Liver (tissue), 9 donors: ENCODE measurements around the gene TRIM7. TPM values are rescaled to one million over a fixed set of nuclear protein-coding genes. Genes with fewer than 3 reads are reported as not detected.

Experiments
- DNase-seq: peaks from one replicate; pipeline ENCODE4 v3.0.0-alpha.2; 2017; ENCODE audit warnings: low spot score
- H3K27ac ChIP-seq, 2 donors: one replicate each; pipeline ENCODE4 v1.7.0; 2013; ENCODE audit warnings: inconsistent platforms in 2 of 2, low read length in 2 of 2, control low read depth in 1 of 2, low read depth in 1 of 2, mild to moderate bottlenecking in 1 of 2
- H3K27me3 ChIP-seq, 4 donors: one replicate each; pipeline versions ENCODE4 v1.6.1 to v1.7.0; 2013; ENCODE audit warnings: low read length in 3 of 4, inconsistent platforms in 1 of 4, mild to moderate bottlenecking in 1 of 4, moderate library complexity in 1 of 4; ENCODE audit not compliant: control insufficient read depth in 4 of 4, insufficient read depth in 4 of 4
- H3K36me3 ChIP-seq, 4 donors: one replicate each; pipeline versions ENCODE4 v1.6.1 to v1.7.0; 2013; ENCODE audit warnings: low read length in 3 of 4, mild to moderate bottlenecking in 3 of 4, low read depth in 1 of 4, moderate library complexity in 1 of 4; ENCODE audit not compliant: control insufficient read depth in 4 of 4, insufficient read depth in 3 of 4
- H3K4me1 ChIP-seq, 4 donors: one replicate each; pipeline versions ENCODE4 v1.6.1 to v1.7.0; 2013; ENCODE audit warnings: low read length in 3 of 4, mild to moderate bottlenecking in 3 of 4, moderate library complexity in 1 of 4; ENCODE audit not compliant: control insufficient read depth in 4 of 4, insufficient read depth in 4 of 4
- H3K4me3 ChIP-seq, 3 donors: one replicate each; pipeline versions ENCODE4 v1.6.1 to v1.7.0; 2013; ENCODE audit warnings: low read length in 3 of 3, control low read depth in 1 of 3, low read depth in 1 of 3, mild to moderate bottlenecking in 1 of 3
- H3K9ac ChIP-seq, 2 donors: one replicate each; pipeline ENCODE4 v1.7.0; 2013; ENCODE audit warnings: low read length in 2 of 2, mild to moderate bottlenecking in 2 of 2, moderate library complexity in 2 of 2, control low read depth in 1 of 2, low read depth in 1 of 2
- H3K9me3 ChIP-seq, 4 donors: one replicate each; pipeline versions ENCODE4 v1.6.1 to v1.7.0; 2013; ENCODE audit warnings: low read length in 3 of 4; ENCODE audit not compliant: control insufficient read depth in 4 of 4
- EGR1 ChIP-seq, 2 donors: IDR thresholded peaks; 2 replicates each; pipeline ENCODE4 v1.6.1; 2016 to 2018; ENCODE audit warnings: antibody characterized with exemption in 2 of 2, low read depth in 2 of 2
- FOXA1 ChIP-seq: IDR thresholded peaks from 2 replicates; pipeline ENCODE4 v1.6.1; 2016; ENCODE audit warnings: antibody characterized with exemption
- FOXA2 ChIP-seq: IDR thresholded peaks from 2 replicates; pipeline ENCODE4 v1.6.1; 2016; ENCODE audit warnings: antibody characterized with exemption
- GABPA ChIP-seq, 2 donors: IDR thresholded peaks in 1 of 2; conservative IDR thresholded peaks in 1 of 2; 2 replicates each; pipeline ENCODE4 v1.6.1; 2016; ENCODE audit warnings: antibody characterized with exemption in 2 of 2, mild to moderate bottlenecking in 1 of 2, moderate library complexity in 1 of 2
- HNF4A ChIP-seq, 2 donors: conservative IDR thresholded peaks; 2 replicates each; pipeline ENCODE4 v1.6.1; 2016; ENCODE audit warnings: antibody characterized with exemption in 2 of 2, mild to moderate bottlenecking in 2 of 2
- HNF4G ChIP-seq: IDR thresholded peaks from 2 replicates; pipeline ENCODE4 v1.6.1; 2016; ENCODE audit warnings: antibody characterized with exemption
- JUND ChIP-seq, 2 donors: IDR thresholded peaks; 2 replicates each; pipeline ENCODE4 v1.6.1; 2016; ENCODE audit warnings: antibody characterized with exemption in 2 of 2
- MAX ChIP-seq: IDR thresholded peaks from 2 replicates; pipeline ENCODE4 v1.6.1; 2016; ENCODE audit warnings: antibody characterized with exemption
- NR2F2 ChIP-seq: IDR thresholded peaks from 2 replicates; pipeline ENCODE4 v1.6.1; 2016; ENCODE audit warnings: antibody characterized with exemption
- RAD21 ChIP-seq, 2 donors: IDR thresholded peaks; 2 replicates each; pipeline ENCODE4 v1.6.1; 2016; ENCODE audit warnings: antibody characterized with exemption in 2 of 2, mild to moderate bottlenecking in 2 of 2
- REST ChIP-seq: IDR thresholded peaks from 2 replicates; pipeline ENCODE4 v1.6.1; 2016; ENCODE audit warnings: antibody characterized with exemption, mild to moderate bottlenecking
- RXRA ChIP-seq, 2 donors: IDR thresholded peaks; 2 replicates each; pipeline ENCODE4 v1.6.1; 2017 to 2018; ENCODE audit warnings: antibody characterized with exemption in 2 of 2, mild to moderate bottlenecking in 1 of 2
- SP1 ChIP-seq: IDR thresholded peaks from 2 replicates; pipeline ENCODE4 v1.6.1; 2018; ENCODE audit warnings: antibody characterized with exemption, mild to moderate bottlenecking
- TAF1 ChIP-seq: conservative IDR thresholded peaks from 2 replicates; pipeline ENCODE4 v1.6.1; 2016; ENCODE audit warnings: antibody characterized with exemption, mild to moderate bottlenecking
- YY1 ChIP-seq: IDR thresholded peaks from 2 replicates; pipeline ENCODE4 v1.6.1; 2016; ENCODE audit warnings: antibody characterized with exemption, mild to moderate bottlenecking
- WGBS: extraction: QIAGEN DNeasy Blood & Tissue Kit; methylation state at CpG from one replicate; pipeline ENCODE4 v1.1.7; 2013; 5-methylcytosine and 5-hydroxymethylcytosine counted together
- polyA plus RNA-seq, 2 donors: library from polyadenylated mRNA; stranded (reverse) in 1 of 2; unstranded in 1 of 2; fragments of 200-250 nt in 1 of 2; fragments of >200 nt in 1 of 2; fragmentation: Nextera tagmentation in 1 of 2; extraction: Ambion mirVana in 1 of 2; gene quantifications; one replicate each; pipeline versions ENCODE4 v1.2.1 to v1.2.3, GENCODE V29; 2013 to 2015
- total RNA-seq, 2 donors: library from RNA; depleted of rRNA; stranded (reverse); fragments of >200 nt; gene quantifications; one replicate each; pipeline ENCODE4 v1.2.3, GENCODE V29; 2014
- TF ChIP-seq, protein P1 (sequence below): fragments of 150-350 bp; IDR thresholded peaks from 2 replicates; pipeline ENCODE4 v1.5.1; 2017; ENCODE audit warnings: improper control_type of control experiment, low read depth, low read length; ENCODE audit not compliant: missing input control
- TF ChIP-seq, protein P2 (sequence below): IDR thresholded peaks from 2 replicates; pipeline ENCODE4 v1.6.1; 2016; ENCODE audit warnings: antibody characterized with exemption
- donor health status: healthy.
- donor health status: healthy.
- donor health status: healthy.
- donor health status: healthy.
- donor health status: healthy.

The TRIM7 gene
- total and polyA plus RNA-seq, 4 donors, result 0.10 to 0.50 (median 0.14) TPM; not detected in 1

DNA sequence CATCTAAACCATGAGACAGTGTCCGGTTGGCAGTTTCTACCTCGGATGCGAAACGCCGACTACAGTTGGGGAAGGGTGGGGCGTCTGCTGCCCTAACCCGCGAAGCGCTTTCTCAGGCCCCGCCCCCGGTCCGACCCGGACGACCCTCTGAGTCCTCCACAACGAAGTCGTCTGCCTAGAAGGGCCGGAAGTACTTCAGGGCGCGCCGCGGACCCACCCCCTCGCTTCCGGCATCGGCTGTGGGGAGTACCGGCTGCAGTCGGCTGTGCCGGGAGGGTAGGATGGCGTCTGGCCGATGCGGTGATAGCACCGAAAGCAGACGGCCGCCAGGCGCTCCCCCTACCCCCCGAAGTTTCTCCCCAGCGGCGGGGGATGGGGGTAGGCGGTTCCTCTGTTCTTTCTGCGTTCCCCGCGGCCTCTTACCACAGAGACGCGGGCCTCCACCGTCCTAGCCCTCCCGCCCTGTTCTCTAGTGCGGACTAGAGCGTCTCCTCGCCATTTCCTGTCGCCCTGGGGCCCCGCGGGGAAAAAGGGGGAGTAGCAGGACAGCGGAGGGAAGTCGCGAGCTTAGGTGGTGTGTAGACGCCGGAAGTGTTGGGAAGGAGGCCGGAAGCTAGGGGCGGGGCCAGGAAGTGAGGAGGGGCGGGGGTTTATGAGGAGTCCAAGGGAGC is 18.2 kb upstream of the TRIM7 start, which contains the start of gene TRIM41 (continued):
- TF ChIP-seq MAX, result peak; percentile 100

- H3K9me3 ChIP-seq, result no peaks in the 10 kb centered on the region
- H3K4me3 ChIP-seq, result peak overlapping the region; percentile 64 to 92 (median 87)
- DNase-seq, result no peak
- peaks cover 0 to 4% (median under 1%) of the 10 kb centered on the region in 4 donors for H3K36me3 ChIP-seq
- peak overlapping the region; percentile 88 to 96 for H3K27ac ChIP-seq
- H3K27me3 ChIP-seq, result no peaks in the 10 kb centered on the region
- H3K4me1 ChIP-seq, result peaks cover 11 to 33% (median 18%) of the 10 kb centered on the region in 4 donors
- H3K9ac ChIP-seq, result peak overlapping the region; percentile 43 to 83
- TF ChIP-seq TAF1, result no peak
- TF ChIP-seq GABPA (IDR thresholded peaks at IDR 0.05 in 1 of 2, conservative IDR thresholded peaks at IDR 0.05 in 1 of 2), result no peak
- TF ChIP-seq, protein P1, sequence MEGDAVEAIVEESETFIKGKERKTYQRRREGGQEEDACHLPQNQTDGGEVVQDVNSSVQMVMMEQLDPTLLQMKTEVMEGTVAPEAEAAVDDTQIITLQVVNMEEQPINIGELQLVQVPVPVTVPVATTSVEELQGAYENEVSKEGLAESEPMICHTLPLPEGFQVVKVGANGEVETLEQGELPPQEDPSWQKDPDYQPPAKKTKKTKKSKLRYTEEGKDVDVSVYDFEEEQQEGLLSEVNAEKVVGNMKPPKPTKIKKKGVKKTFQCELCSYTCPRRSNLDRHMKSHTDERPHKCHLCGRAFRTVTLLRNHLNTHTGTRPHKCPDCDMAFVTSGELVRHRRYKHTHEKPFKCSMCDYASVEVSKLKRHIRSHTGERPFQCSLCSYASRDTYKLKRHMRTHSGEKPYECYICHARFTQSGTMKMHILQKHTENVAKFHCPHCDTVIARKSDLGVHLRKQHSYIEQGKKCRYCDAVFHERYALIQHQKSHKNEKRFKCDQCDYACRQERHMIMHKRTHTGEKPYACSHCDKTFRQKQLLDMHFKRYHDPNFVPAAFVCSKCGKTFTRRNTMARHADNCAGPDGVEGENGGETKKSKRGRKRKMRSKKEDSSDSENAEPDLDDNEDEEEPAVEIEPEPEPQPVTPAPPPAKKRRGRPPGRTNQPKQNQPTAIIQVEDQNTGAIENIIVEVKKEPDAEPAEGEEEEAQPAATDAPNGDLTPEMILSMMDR, result peak; percentile 31
- 1% methylated on average over 18 of the region's 18 CpGs for WGBS
Observed at GRCh38 chr5:181222630-181223057, 17.6 kb upstream of the TRIM7 start.

DNA sequence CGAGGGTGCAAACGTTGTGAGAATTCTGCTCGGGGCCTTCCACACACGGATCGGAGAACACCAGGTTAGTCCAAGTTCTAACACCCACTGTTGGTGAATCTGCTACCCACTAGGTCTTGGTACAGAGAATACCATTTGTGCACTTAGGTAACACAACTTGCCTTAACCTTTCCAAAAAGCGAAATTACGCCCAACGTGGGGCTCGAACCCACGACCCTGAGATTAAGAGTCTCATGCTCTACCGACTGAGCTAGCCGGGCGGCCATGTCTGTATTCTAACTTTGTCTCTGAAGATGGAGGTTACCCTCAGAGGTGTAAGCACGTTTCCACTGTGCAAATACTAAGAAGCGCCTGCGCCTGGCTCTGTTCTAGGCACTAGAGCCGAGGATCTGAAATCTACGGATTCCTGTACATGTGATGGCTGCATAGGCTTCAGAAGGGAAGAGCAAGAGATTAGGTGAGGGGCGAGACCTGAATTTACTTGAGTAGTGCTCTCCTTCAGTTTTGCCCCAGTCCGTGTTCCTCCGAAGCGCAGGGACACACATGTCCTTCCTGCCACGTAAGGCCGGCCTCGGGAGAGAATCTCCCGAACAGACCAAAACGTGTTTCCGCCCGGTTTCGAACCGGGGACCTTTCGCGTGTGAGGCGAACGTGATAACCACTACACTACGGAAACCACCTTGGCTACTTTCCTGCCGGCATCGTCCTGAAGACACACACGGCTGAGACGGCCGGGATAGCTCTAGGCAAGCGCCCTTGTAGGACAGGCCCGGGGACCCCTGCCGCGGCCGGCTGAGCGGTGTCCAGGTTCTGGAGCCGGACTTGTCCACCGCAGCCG is 17.0 kb upstream of the TRIM7 start:
- peak; percentile 98 for DNase-seq
- H3K4me1 ChIP-seq, result peaks cover 14 to 40% (median 23%) of the 10 kb centered on the region in 4 donors
- H3K4me3 ChIP-seq, result peak overlapping the region; percentile 64 to 92 (median 87)
- peak overlapping the region; percentile 88 to 96 for H3K27ac ChIP-seq
- no peaks in the 10 kb centered on the region for H3K27me3 ChIP-seq
- peaks cover 0 to 4% (median under 1%) of the 10 kb centered on the region in 4 donors for H3K36me3 ChIP-seq
- WGBS, result 4% methylated on average over 50 of the region's 50 CpGs
- no peaks in the 10 kb centered on the region for H3K9me3 ChIP-seq
- peak overlapping the region in 1 of 2 donors; percentile 83 for H3K9ac ChIP-seq
- no peak for TF ChIP-seq REST
- TF ChIP-seq FOXA2, result no peak
- TF ChIP-seq, protein P1, result no peak
- TF ChIP-seq, protein P2, sequence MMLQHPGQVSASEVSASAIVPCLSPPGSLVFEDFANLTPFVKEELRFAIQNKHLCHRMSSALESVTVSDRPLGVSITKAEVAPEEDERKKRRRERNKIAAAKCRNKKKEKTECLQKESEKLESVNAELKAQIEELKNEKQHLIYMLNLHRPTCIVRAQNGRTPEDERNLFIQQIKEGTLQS, result peak; percentile 100
- peak; percentile 30 for TF ChIP-seq SP1
- peak; percentile 32 for TF ChIP-seq NR2F2
- TF ChIP-seq MAX, result peak; percentile 84
- peak in 1 of 2 donors; percentile 52 for TF ChIP-seq EGR1 (IDR thresholded peaks at IDR 0.05; ENCODE audit: low read depth in 2 of 2)
- no peak for TF ChIP-seq TAF1
- peak; percentile 26 to 79 for TF ChIP-seq GABPA (IDR thresholded peaks at IDR 0.05 in 1 of 2, conservative IDR thresholded peaks at IDR 0.05 in 1 of 2)
- TF ChIP-seq YY1, result peak; percentile 83
- no peak for TF ChIP-seq JUND (IDR thresholded peaks at IDR 0.05)
- TF ChIP-seq HNF4A (conservative IDR thresholded peaks at IDR 0.05), result peak; percentile 16 to 20
- TF ChIP-seq HNF4G, result peak; percentile 31
- peak in 1 of 2 donors; percentile 36 for TF ChIP-seq RAD21 (IDR thresholded peaks at IDR 0.05)
- no peak for TF ChIP-seq FOXA1
- peak; percentile 48 to 69 for TF ChIP-seq RXRA (IDR thresholded peaks at IDR 0.05)
